Activated CD4-positive, alpha-beta T cell treated with anti-CD3 and anti-CD28 coated beads, Interleukin-10, Interleukin-2, amounts not matched to agents 100 ng/mL and 50 ng/mL, durations not matched to agents 16 hours and 8 hours (primary cell): ENCODE measurements around the gene MRPL48.
"Not testable (repeated sequence)": the region's sequence is repeated elsewhere in the genome, so short reads cannot be mapped to it uniquely, and the experiment has no call there.

Experiments used
- DNase-seq: peaks from one replicate; pipeline ENCODE4 v3.0.0-alpha.2; 2020

Gene MRPL48

GRCh38 chr11:73781303-73781702 lies 6.4 kb upstream of the MRPL48 start:
- DNase-seq, result no peak

- no peak for DNase-seq
These were observed 4.1 kb upstream of the MRPL48 start for GRCh38 chr11:73783483-73784020.

- DNase-seq, result peak; percentile 21
These were observed 3.5 kb upstream of the MRPL48 start for GRCh38 chr11:73784080-73784634.

- no peak for DNase-seq
These were observed 2.9 kb upstream of the MRPL48 start for GRCh38 chr11:73784734-73785133.

- not testable (repeated sequence) for DNase-seq
These were observed 2.2 kb upstream of the MRPL48 start for GRCh38 chr11:73785467-73785866.

- no peak for DNase-seq
These were observed 527 bp upstream of the MRPL48 start for GRCh38 chr11:73787051-73787642.

- no peak for DNase-seq
These were observed 1.6 kb downstream of the MRPL48 start for GRCh38 chr11:73789279-73789670.

- DNase-seq, result no peak
These were observed 4.9 kb downstream of the MRPL48 start for GRCh38 chr11:73792584-73792983.

GRCh38 chr11:73795925-73796632 lies 8.4 kb downstream of the MRPL48 start:
- no peak for DNase-seq

- DNase-seq, result no peak
These were observed 9.8 kb downstream of the MRPL48 start for GRCh38 chr11:73797457-73797856.

GRCh38 chr11:73800276-73800806 lies 12.7 kb downstream of the MRPL48 start:
- no peak for DNase-seq

GRCh38 chr11:73801136-73801535 lies 13.5 kb downstream of the MRPL48 start:
- DNase-seq, result no peak

- DNase-seq, result no peak
These were observed 17.0 kb downstream of the MRPL48 start for GRCh38 chr11:73804712-73805111.

- no peak for DNase-seq
These were observed 20.4 kb downstream of the MRPL48 start for GRCh38 chr11:73808052-73808451.

GRCh38 chr11:73810637-73811036 lies 23.0 kb downstream of the MRPL48 start:
- no peak for DNase-seq

- DNase-seq, result no peak
These were observed 24.6 kb downstream of the MRPL48 start for GRCh38 chr11:73812234-73812633.

GRCh38 chr11:73814812-73815211 lies 27.1 kb downstream of the MRPL48 start:
- DNase-seq, result no peak

GRCh38 chr11:73818846-73819245 lies 31.2 kb downstream of the MRPL48 start:
- DNase-seq, result no peak

GRCh38 chr11:73830261-73830660 lies 42.6 kb downstream of the MRPL48 start:
- no peak for DNase-seq

- DNase-seq, result no peak
These were observed 45.4 kb downstream of the MRPL48 start for GRCh38 chr11:73833067-73833466.

GRCh38 chr11:73838443-73839122 lies 50.9 kb downstream of the MRPL48 start:
- DNase-seq, result no peak

GRCh38 chr11:73839123-73839457 lies 51.4 kb downstream of the MRPL48 start:
- DNase-seq, result no peak

GRCh38 chr11:73851046-73851764 lies 63.5 kb downstream of the MRPL48 start:
- no peak for DNase-seq
